Measurements from ENCODE around the gene RET. TPM values are rescaled to one million over a fixed set of nuclear protein-coding genes. Genes with fewer than 3 reads are reported as not detected.

Gene RET
- total RNA-seq, 6 experiments from 2014 or later: 0.53 to 10.2 (median 1.4) TPM

- Histone ChIP-seq H3K27me3 (no peaks in the 10 kb centered on the region), H3K9me3 (no peaks in the 10 kb centered on the region), H3K4me3 (no peak overlapping the region), H3K27ac (no peak overlapping the region), H3K36me3 (no peaks in the 10 kb centered on the region), H3K4me1 (no peaks in the 10 kb centered on the region)
- DNase-seq (peak; percentile 8 to 27 (median 17)), ATAC-seq (no peak)
- 86% methylated on average over 1 of the region's 10 CpGs for WGBS (ENCODE audit: insufficient coverage, low coverage, low lambda C conversion rate, missing lambda C conversion rate)
- TF ChIP-seq POLR2A (IDR thresholded peaks at IDR 0.05) (no peak), CTCF (IDR thresholded peaks at IDR 0.05) (no peak)
- intact Hi-C loops (cut with DNase I): no loop called here
Measured at GRCh38 chr10:43044448-43044921, 32.4 kb upstream of the RET start.

DNA sequence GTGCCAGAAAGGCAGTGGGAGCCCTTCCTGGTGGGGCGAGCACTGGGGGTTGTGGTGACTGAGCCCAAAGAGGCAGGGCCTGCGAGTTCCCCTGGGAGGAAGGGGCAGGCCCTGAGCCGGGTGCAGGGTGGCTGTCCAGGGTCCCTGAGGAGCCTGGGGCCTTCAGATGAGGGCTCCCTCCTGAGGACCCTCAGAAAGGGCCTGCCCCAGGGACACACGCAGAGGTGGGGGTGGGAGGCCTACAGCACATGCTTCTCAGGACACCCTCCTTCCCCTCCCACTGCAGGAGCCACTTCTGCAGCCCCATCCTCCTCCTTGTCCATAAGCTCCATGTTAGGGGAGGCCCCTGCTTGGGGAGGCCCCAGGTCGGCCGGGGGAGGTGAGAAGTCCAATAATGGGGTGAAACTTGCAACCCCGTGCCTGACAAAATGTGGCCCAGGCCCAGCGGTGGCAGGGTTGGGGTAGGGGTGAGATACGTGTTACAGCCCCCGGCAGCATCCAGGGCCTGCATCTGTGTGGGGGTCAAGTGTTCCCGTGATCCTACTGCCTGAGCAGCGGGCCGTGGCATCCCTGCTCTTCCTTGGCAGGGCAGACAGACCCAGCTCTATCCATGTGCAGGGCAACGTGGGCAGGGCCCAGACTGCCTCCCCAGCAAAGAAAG, 31.8 kb upstream of the RET start:
- H3K9me3 ChIP-seq: no peaks in the 10 kb centered on the region
- 73% methylated on average over 2 of the region's 14 CpGs for WGBS (ENCODE audit: insufficient coverage, low coverage, low lambda C conversion rate, missing lambda C conversion rate)
- no peak overlapping the region for H3K27ac ChIP-seq
- intact Hi-C loops (cut with DNase I): no loop called here
- no peak overlapping the region for H3K4me3 ChIP-seq
- TF ChIP-seq CTCF (IDR thresholded peaks at IDR 0.05): no peak
- no peak for TF ChIP-seq POLR2A (IDR thresholded peaks at IDR 0.05)
- H3K4me1 ChIP-seq: no peaks in the 10 kb centered on the region
- no peak for ATAC-seq
- DNase-seq: peak; percentile 12 to 46 (median 33)
- no peaks in the 10 kb centered on the region for H3K36me3 ChIP-seq
- H3K27me3 ChIP-seq: no peaks in the 10 kb centered on the region

GRCh38 chr10:43045631-43046287, 31.1 kb upstream of the RET start:
- Histone ChIP-seq H3K27me3 (no peaks in the 10 kb centered on the region), H3K9me3 (no peaks in the 10 kb centered on the region), H3K36me3 (no peaks in the 10 kb centered on the region), H3K4me1 (no peaks in the 10 kb centered on the region), H3K4me3 (no peak overlapping the region), H3K27ac (no peak overlapping the region)
- TF ChIP-seq POLR2A (IDR thresholded peaks at IDR 0.05) (no peak), CTCF (IDR thresholded peaks at IDR 0.05) (no peak)
- no CpG with 5 or more reads among the region's 11 CpGs for WGBS (ENCODE audit: insufficient coverage, low coverage, low lambda C conversion rate, missing lambda C conversion rate)
- DNase-seq: peak in 2 of 3 donors; percentile 1 to 30
- ATAC-seq: peak in 1 of 4 donors; percentile 3
- intact Hi-C loops (cut with DNase I): no loop called here

GRCh38 chr10:43046288-43046991, 30.4 kb upstream of the RET start:
- TF ChIP-seq POLR2A (IDR thresholded peaks at IDR 0.05) (no peak), CTCF (IDR thresholded peaks at IDR 0.05) (no peak)
- H3K4me1 ChIP-seq: no peaks in the 10 kb centered on the region
- no CpG with 5 or more reads among the region's 14 CpGs for WGBS (ENCODE audit: insufficient coverage, low coverage, low lambda C conversion rate, missing lambda C conversion rate)
- no peaks in the 10 kb centered on the region for H3K36me3 ChIP-seq
- intact Hi-C loops (cut with DNase I): no loop called here
- H3K27me3 ChIP-seq: no peaks in the 10 kb centered on the region
- DNase-seq: peak; percentile 9 to 31 (median 25)
- no peak for ATAC-seq
- no peaks in the 10 kb centered on the region for H3K9me3 ChIP-seq
- H3K4me3 ChIP-seq: no peak overlapping the region
- no peak overlapping the region for H3K27ac ChIP-seq

Data from right lobe of liver (tissue), 6 donors.